Endothelial cell of umbilical vein (primary cell): Measurements from ENCODE around the gene THAP9. TPM values are rescaled to one million over a fixed set of nuclear protein-coding genes. Genes with fewer than 3 reads are reported as not detected.
A peak's percentile ranks its signal among the peaks of the same experiment; 100 is the strongest.

Source experiments
- BruUV-seq: library from RNA; stranded (reverse); fragments of 400-500 nt; replicated peaks from 2 replicates; lab custom pipeline; 2021; lab: Mats Ljungman, UMichigan
- CTCF ChIA-PET: fragments of 300-600, 350-600 bp; sonication (Branson Sonifier 250); formaldehyde crosslinking; loops from one replicate; lab custom pipeline; 2021; ENCODE audit warnings: antibody characterized with exemption, inconsistent platforms; lab: Charles Lee
- POLR2A ChIA-PET: fragments of 300-600, 350-600 bp; sonication (Branson Sonifier 250); formaldehyde crosslinking; loops from one replicate; lab custom pipeline; 2021; ENCODE audit warnings: antibody characterized with exemption, inconsistent platforms; lab: Charles Lee
- DNase-seq: peaks from one replicate; pipeline ENCODE4 v3.0.0-alpha.2; 2011; ENCODE audit warnings: low read depth, low spot score
- FAIRE-seq: peaks from 2 replicates; lab custom pipeline; 2011; peaks lifted over from hg19 to GRCh38; lab: Jason Lieb, UNC
- H2AFZ ChIP-seq: 2 replicates; pipeline ENCODE4 v1.6.0; 2012; ENCODE audit warnings: low read depth, low read length, control low read depth, inconsistent platforms
- H3K27ac ChIP-seq: 2 replicates; pipeline ENCODE4 v1.5.1; 2011; ENCODE audit warnings: low read depth, mild to moderate bottlenecking, control low read depth, low read length, moderate library complexity; ENCODE audit not compliant: insufficient read depth
- H3K27me3 ChIP-seq, 2 experiments: 2 replicates each; pipeline versions ENCODE4 v1.6.0 to v1.6.1; 2011; ENCODE audit warnings: low read length in 2 of 2, mixed read lengths in 1 of 2; ENCODE audit not compliant: control insufficient read depth in 2 of 2, insufficient read depth in 2 of 2
- H3K36me3 ChIP-seq, 2 experiments: 2 replicates in 1 of 2; 3 replicates in 1 of 2; pipeline ENCODE4 v1.5.1; 2011; ENCODE audit warnings: low read length in 2 of 2, mild to moderate bottlenecking in 1 of 2, moderate library complexity in 1 of 2; ENCODE audit not compliant: control insufficient read depth in 2 of 2, insufficient read depth in 2 of 2; ENCODE audit errors: extremely low read depth in 1 of 2
- H3K4me1 ChIP-seq: 3 replicates; pipeline ENCODE4 v1.5.1; 2011; ENCODE audit warnings: mild to moderate bottlenecking, low read length; ENCODE audit not compliant: control insufficient read depth, insufficient read depth; ENCODE audit errors: extremely low read depth
- H3K4me2 ChIP-seq: 2 replicates; pipeline ENCODE4 v1.6.1; 2011; ENCODE audit warnings: low read length, control low read depth, mixed read lengths; ENCODE audit not compliant: insufficient read depth
- H3K4me3 ChIP-seq, 3 experiments: fragments of 200-600 bp in 1 of 3; sonication (generic), shearing (Covaris generic) in 1 of 3; replicated peaks in 1 of 3; 2 replicates each; pipeline ENCODE4 v1.5.1; 2011 to 2016; ENCODE audit warnings: control low read depth in 3 of 3, low read length in 3 of 3, mild to moderate bottlenecking in 2 of 3, inconsistent platforms in 1 of 3, low read depth in 1 of 3, moderate library complexity in 1 of 3; ENCODE audit not compliant: insufficient read depth in 1 of 3
- H3K79me2 ChIP-seq: 2 replicates; pipeline ENCODE4 v1.6.0; 2012; ENCODE audit warnings: low read length, inconsistent platforms; ENCODE audit not compliant: control insufficient read depth, insufficient read depth
- H3K9ac ChIP-seq: replicated peaks from 2 replicates; pipeline ENCODE3; 2011; ENCODE audit warnings: low read length, control low read depth; ENCODE audit not compliant: insufficient read depth; ENCODE audit errors: extremely low read depth
- H3K9me1 ChIP-seq: replicated peaks from 3 replicates; pipeline ENCODE4 v1.6.0; 2011; ENCODE audit warnings: mild to moderate bottlenecking, low read length; ENCODE audit not compliant: control insufficient read depth, insufficient read depth; ENCODE audit errors: extremely low read depth
- H3K9me3 ChIP-seq: replicated peaks from 2 replicates; pipeline ENCODE4 v1.5.1; 2012; ENCODE audit warnings: low read length, inconsistent platforms; ENCODE audit not compliant: control insufficient read depth, insufficient read depth
- H4K20me1 ChIP-seq: replicated peaks from 2 replicates; pipeline ENCODE3; 2011; ENCODE audit warnings: mild to moderate bottlenecking, low read length; ENCODE audit not compliant: control insufficient read depth, insufficient read depth; ENCODE audit errors: extremely low read depth
- CTCF ChIP-seq, 2 donors: IDR thresholded peaks; 1 replicate in 1 of 2; 2 replicates in 1 of 2; pipeline ENCODE4 v1.5.1; 2011; ENCODE audit warnings: low read length in 2 of 2, mild to moderate bottlenecking in 2 of 2, moderate library complexity in 2 of 2, control low read depth in 1 of 2, inconsistent platforms in 1 of 2, low read depth in 1 of 2; ENCODE audit not compliant: insufficient read depth in 1 of 2; ENCODE audit errors: extremely low read depth in 1 of 2
- EZH2 ChIP-seq: IDR thresholded peaks from 2 replicates; pipeline ENCODE4 v1.6.1; 2012; ENCODE audit warnings: borderline replicate concordance, low read depth, mild to moderate bottlenecking, moderate library complexity, low read length, inconsistent platforms; ENCODE audit not compliant: severe bottlenecking
- FOS ChIP-seq: IDR thresholded peaks from 2 replicates; pipeline ENCODE4 v1.6.1; 2011; ENCODE audit warnings: mild to moderate bottlenecking, low read length, moderate library complexity, borderline replicate concordance; ENCODE audit not compliant: insufficient read depth
- GATA2 ChIP-seq: IDR thresholded peaks from 2 replicates; pipeline ENCODE4 v1.7.0; 2011; ENCODE audit warnings: low read depth, mild to moderate bottlenecking, moderate library complexity, mixed read lengths, low read length; ENCODE audit not compliant: insufficient read length, insufficient read depth
- JUN ChIP-seq: IDR thresholded peaks from 2 replicates; pipeline ENCODE4 v1.6.1; 2011; ENCODE audit warnings: borderline replicate concordance, low read depth; ENCODE audit not compliant: insufficient read length, insufficient read depth
- MAX ChIP-seq: IDR thresholded peaks from 2 replicates; pipeline ENCODE4 v1.6.1; 2011; ENCODE audit not compliant: insufficient read depth, insufficient read length
- MYC ChIP-seq: IDR thresholded peaks from one replicate; pipeline ENCODE4 v1.6.1; 2011; ENCODE audit warnings: mild to moderate bottlenecking, low read depth, low read length
- POLR2A ChIP-seq: IDR thresholded peaks from 2 replicates; pipeline ENCODE4 v1.6.1; 2012; ENCODE audit warnings: low read depth, mild to moderate bottlenecking, control low read depth, low read length
- POLR2AphosphoS5 ChIP-seq: IDR thresholded peaks from 2 replicates; pipeline ENCODE4 v1.6.1; 2012; ENCODE audit warnings: low read depth, mild to moderate bottlenecking, control low read depth, low read length, moderate library complexity; ENCODE audit not compliant: insufficient read depth
- dilution Hi-C: fragments of 300-500 bp; cut with MboI; formaldehyde crosslinking; loops from one replicate; pipeline ENCODE4 v1.15.0; 2019; ENCODE audit warnings: low sequenced_read_pairs; ENCODE audit not compliant: extremely low pct_ligation_motif_present
- intact Hi-C: fragments of 100-400 bp; cut with micrococcal nuclease; formaldehyde crosslinking; loops from one replicate; pipeline ENCODE4 v1.10.0; 2022
- polyA plus RNA-seq, 4 experiments: library from polyadenylated mRNA; depleted of rRNA in 3 of 4; stranded (reverse) in 3 of 4; unstranded in 1 of 4; fragments of >200 nt; gene quantifications; 2 replicates each; pipeline versions ENCODE4 v1.2.1 to v1.2.3, GENCODE V29; 2011 to 2012; ENCODE audit warnings: missing spikeins in 1 of 4
- total RNA-seq: library from RNA; stranded (reverse); gene quantifications from 2 replicates; pipeline ENCODE4 v1.2.3, GENCODE V29; 2021

THAP9 gene
- total and polyA plus RNA-seq, 2 donors (not counting 3 experiments of a cell fraction or from before 2014, with no cell fraction given): 0.86 to 1.7 TPM

GRCh38 chr4:82891707-82892466, 8.6 kb upstream of the THAP9 start:
- DNase-seq (no peak), FAIRE-seq (peak; percentile 50)
- Histone ChIP-seq H4K20me1 (peaks cover 4% of the 10 kb centered on the region), H3K9ac (peak overlapping the region; percentile 93), H3K4me3 (peak overlapping the region; percentile 61 to 99 (median 68)), H3K27ac (peak overlapping the region; percentile 89), H3K27me3 (no peaks in the 10 kb centered on the region), H3K9me1 (no peaks in the 10 kb centered on the region), H3K36me3 (peaks cover 7 to 13% of the 10 kb centered on the region in 2 experiments), H3K9me3 (no peaks in the 10 kb centered on the region), H3K4me1 (peaks cover 17% of the 10 kb centered on the region), H3K79me2 (peaks cover 57% of the 10 kb centered on the region), H3K4me2 (peak overlapping the region; percentile 82), H2AFZ (peak overlapping the region; percentile 61)
- ChIA-PET POLR2A (no interaction called here), CTCF (interaction anchor here (0.7 to 1.0 kb wide), 3 partner anchors 9 to 388 kb away, joined by 3 to 4 read pairs (median 3); partner anchors contain the start of gene THAP9)
- TF ChIP-seq GATA2: no peak
- TF ChIP-seq MAX: no peak
- no peak for TF ChIP-seq MYC
- no peak for TF ChIP-seq JUN
- TF ChIP-seq EZH2: no peak
- TF ChIP-seq POLR2A: no peak
- no peak for TF ChIP-seq POLR2AphosphoS5
- no peak for TF ChIP-seq FOS
- no peak for TF ChIP-seq CTCF (IDR thresholded peaks at IDR 0.05; ENCODE audit: extremely low read depth in 1 of 2, insufficient read depth in 1 of 2, low read depth in 1 of 2, low read length in 2 of 2)
- no TSS peak for BruUV-seq
- intact Hi-C loops: loop anchor here (1.0 to 2.0 kb wide), 3 partner anchors 8 to 517 kb away; partner anchors contain the start of gene THAP9
- dilution Hi-C loops: no loop called here
